CD4-positive, CD25-positive, alpha-beta regulatory T cell (primary cell): ENCODE measurements around the gene CD79A. TPM values are rescaled to one million over a fixed set of nuclear protein-coding genes. Genes with fewer than 3 reads are reported as not detected.

ENCODE experiments used
- ATAC-seq, 2 donors: fragments of 150-1000 bp; cut with Tn5 transposase; one replicate each; pipeline ENCODE4 v1.10.0; 2021; ENCODE audit warnings: low read depth in 2 of 2, moderate number of reproducible peaks in 2 of 2, moderate library complexity in 1 of 2
- DNase-seq, 3 donors: peaks; one replicate each; pipeline versions ENCODE4 v3.0.0 to v3.0.0-alpha.2; 2012 to 2022; ENCODE audit warnings: mixed read lengths in 1 of 3
- H3K27ac ChIP-seq: one replicate; pipeline ENCODE4 v1.7.0; 2013; ENCODE audit warnings: mild to moderate bottlenecking, low read length; ENCODE audit not compliant: insufficient read depth, poor library complexity, severe bottlenecking
- H3K27me3 ChIP-seq: one replicate; pipeline ENCODE4 v1.7.0; 2013; ENCODE audit warnings: low read length; ENCODE audit not compliant: control insufficient read depth, insufficient read depth
- H3K36me3 ChIP-seq: one replicate; pipeline ENCODE4 v1.7.0; 2013; ENCODE audit warnings: mild to moderate bottlenecking, low read length, moderate library complexity; ENCODE audit not compliant: control insufficient read depth, insufficient read depth
- H3K4me1 ChIP-seq: 2 replicates; pipeline ENCODE4 v1.7.0; 2013; ENCODE audit warnings: mild to moderate bottlenecking, low read length; ENCODE audit not compliant: insufficient read depth, control insufficient read depth, poor library complexity, severe bottlenecking
- H3K4me3 ChIP-seq: one replicate; pipeline ENCODE4 v1.7.0; 2013; ENCODE audit warnings: low read depth, mild to moderate bottlenecking, low read length, moderate library complexity
- H3K9me3 ChIP-seq, 2 experiments: 1 replicate in 1 of 2; 2 replicates in 1 of 2; pipeline ENCODE4 v1.7.0; 2013; ENCODE audit warnings: low read length in 2 of 2, mild to moderate bottlenecking in 1 of 2, moderate library complexity in 1 of 2; ENCODE audit not compliant: control insufficient read depth in 2 of 2
- H3K27ac Mint-ChIP-seq, 3 donors: one replicate each; pipeline ENCODE4 v1.8.0; 2020 to 2022; ENCODE audit warnings: mild to moderate bottlenecking in 3 of 3, mixed read lengths in 3 of 3, moderate library complexity in 2 of 3
- H3K27me3 Mint-ChIP-seq: one replicate; pipeline ENCODE4 v1.8.0; 2022; ENCODE audit warnings: mild to moderate bottlenecking, mixed read lengths
- H3K36me3 Mint-ChIP-seq: one replicate; pipeline ENCODE4 v1.8.0; 2020; ENCODE audit warnings: mixed read lengths
- H3K4me1 Mint-ChIP-seq, 4 donors: one replicate each; pipeline ENCODE4 v1.8.0; 2020 to 2022; ENCODE audit warnings: mixed read lengths in 4 of 4, mild to moderate bottlenecking in 1 of 4
- H3K4me3 Mint-ChIP-seq, 4 donors: one replicate each; pipeline ENCODE4 v1.8.0; 2020 to 2022; ENCODE audit warnings: mild to moderate bottlenecking in 4 of 4, mixed read lengths in 4 of 4, moderate library complexity in 3 of 4
- H3K9me3 Mint-ChIP-seq, 7 donors: one replicate each; pipeline ENCODE4 v1.8.0; 2020 to 2022; ENCODE audit warnings: mixed read lengths in 7 of 7, mild to moderate bottlenecking in 3 of 7, moderate library complexity in 2 of 7
- polyA plus RNA-seq, 4 donors: library from polyadenylated mRNA; unstranded; fragments of 300-500 nt; fragmentation: Illumina TruSeq; gene quantifications; one replicate each; pipeline ENCODE4 v1.2.3, GENCODE V29; 2021
- total RNA-seq: library from RNA; stranded (reverse); gene quantifications from one replicate; pipeline ENCODE4 v1.2.3, GENCODE V29; 2022

CD79A gene
- total and polyA plus RNA-seq, 5 donors from 2014 or later, result 4.9 to 17.9 (median 15.9) TPM

DNA sequence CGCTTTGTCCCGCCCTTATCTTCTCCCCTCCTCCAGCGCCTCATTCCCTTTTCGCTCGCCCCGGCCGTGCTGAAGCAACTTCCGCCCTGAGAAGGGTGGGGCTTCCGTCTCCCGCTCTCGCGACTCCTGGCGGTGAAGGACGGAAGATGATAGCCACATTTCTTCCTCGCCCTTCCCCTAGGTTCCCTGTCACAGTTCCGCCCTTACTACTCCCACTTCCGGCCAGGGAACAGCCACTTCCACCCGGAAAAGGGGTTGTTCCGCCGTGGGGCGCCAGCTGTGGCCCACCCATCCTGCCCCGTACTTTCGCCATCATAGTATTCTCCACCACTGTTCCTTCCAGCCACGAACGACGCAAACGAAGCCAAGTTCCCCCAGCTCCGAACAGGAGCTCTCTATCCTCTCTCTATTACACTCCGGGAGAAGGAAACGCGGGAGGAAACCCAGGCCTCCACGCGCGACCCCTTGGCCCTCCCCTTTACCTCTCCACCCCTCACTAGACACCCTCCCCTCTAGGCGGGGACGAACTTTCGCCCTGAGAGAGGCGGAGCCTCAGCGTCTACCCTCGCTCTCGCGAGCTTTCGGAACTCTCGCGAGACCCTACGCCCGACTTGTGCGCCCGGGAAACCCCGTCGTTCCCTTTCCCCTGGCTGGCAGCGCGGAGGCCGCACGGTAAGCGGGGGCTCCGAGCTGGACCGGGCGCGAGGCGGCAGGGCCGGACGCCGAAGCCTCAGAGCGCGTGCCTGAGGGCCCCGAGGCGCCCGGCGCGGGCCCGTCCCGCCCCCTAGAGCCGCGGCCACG, 17.3 kb upstream of the CD79A start, which contains the start of gene RPS19:
Gene RPS19, plus strand, starts transcription at position 638 of the 801 bp plus-strand sequence. CDS start 520 bp downstream, outside the sequence.
- H3K27me3 Mint-ChIP-seq, result no peaks in the 10 kb centered on the region
- Histone ChIP-seq H3K4me1 (peaks cover 49% of the 10 kb centered on the region), H3K9me3 (no peaks in the 10 kb centered on the region), H3K27ac (peak within 1 kb of the TSS; percentile 98), H3K27me3 (no peaks in the 10 kb centered on the region), H3K4me3 (peak within 1 kb of the TSS; percentile 85), H3K36me3 (peaks cover 34% of the 10 kb centered on the region)
- H3K4me1 Mint-ChIP-seq, result peaks cover 0 to 55% (median 30%) of the 10 kb centered on the region in 4 donors
- peaks cover 0 to 1% (median 0%) of the 10 kb centered on the region in 7 donors for H3K9me3 Mint-ChIP-seq
- H3K36me3 Mint-ChIP-seq, result peaks cover 35% of the 10 kb centered on the region
- H3K27ac Mint-ChIP-seq, result peak within 1 kb of the TSS; percentile 83 to 98 (median 95)
- DNase-seq, result peak; percentile 96 to 99 (median 99)
- peak; percentile 82 to 85 for ATAC-seq
- H3K4me3 Mint-ChIP-seq, result peak within 1 kb of the TSS; percentile 85 to 96 (median 92)

DNA sequence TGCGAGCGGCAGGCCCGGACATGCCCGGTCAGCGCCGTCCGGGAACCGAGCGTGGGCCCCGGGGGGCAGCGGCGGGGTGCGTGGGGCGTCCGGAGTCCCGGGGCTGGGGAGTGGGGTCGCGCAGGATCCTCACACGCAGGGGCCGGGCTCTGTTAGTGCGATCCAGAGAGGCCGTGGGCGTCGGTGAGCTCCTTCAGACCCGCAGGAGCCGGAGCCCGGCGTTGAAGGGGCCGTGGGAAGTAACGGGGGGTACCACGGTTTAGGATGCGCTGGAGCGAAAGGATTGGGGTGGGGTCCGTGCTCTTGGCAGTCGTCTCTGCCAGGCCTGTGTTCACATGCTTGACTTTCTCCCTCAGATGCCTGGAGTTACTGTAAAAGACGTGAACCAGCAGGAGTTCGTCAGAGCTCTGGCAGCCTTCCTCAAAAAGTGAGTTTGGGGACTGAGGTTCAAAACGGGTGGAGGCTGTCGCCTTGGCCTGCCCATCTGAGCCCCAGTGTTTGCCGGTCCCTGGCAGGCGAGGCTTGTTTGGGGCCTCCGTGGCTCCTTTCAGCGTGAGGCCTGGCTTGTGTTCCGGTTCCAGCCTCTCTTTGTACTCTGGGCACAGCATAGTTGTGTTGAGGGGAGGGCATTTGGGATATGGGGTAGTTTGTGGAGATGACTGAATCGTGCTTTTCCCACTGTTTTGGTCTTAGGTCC, 16.5 kb upstream of the CD79A start:
- H3K4me1 Mint-ChIP-seq, result peaks cover 0 to 57% (median 30%) of the 10 kb centered on the region in 4 donors
- H3K27ac Mint-ChIP-seq, result peak overlapping the region; percentile 83 to 95 (median 93)
- peak overlapping the region; percentile 85 to 96 (median 92) for H3K4me3 Mint-ChIP-seq
- H3K9me3 Mint-ChIP-seq, result peaks cover 0 to 1% (median 0%) of the 10 kb centered on the region in 7 donors
- peaks cover 49% of the 10 kb centered on the region for H3K4me1 ChIP-seq
- H3K9me3 ChIP-seq, result no peaks in the 10 kb centered on the region
- ATAC-seq, result no peak
- no peaks in the 10 kb centered on the region for H3K27me3 Mint-ChIP-seq
- peak overlapping the region; percentile 81 for H3K4me3 ChIP-seq
- H3K27ac ChIP-seq, result peak overlapping the region; percentile 98
- peaks cover 35% of the 10 kb centered on the region for H3K36me3 Mint-ChIP-seq
- H3K27me3 ChIP-seq, result no peaks in the 10 kb centered on the region
- peaks cover 40% of the 10 kb centered on the region for H3K36me3 ChIP-seq
- peak in 1 of 3 donors; percentile 40 for DNase-seq

DNA sequence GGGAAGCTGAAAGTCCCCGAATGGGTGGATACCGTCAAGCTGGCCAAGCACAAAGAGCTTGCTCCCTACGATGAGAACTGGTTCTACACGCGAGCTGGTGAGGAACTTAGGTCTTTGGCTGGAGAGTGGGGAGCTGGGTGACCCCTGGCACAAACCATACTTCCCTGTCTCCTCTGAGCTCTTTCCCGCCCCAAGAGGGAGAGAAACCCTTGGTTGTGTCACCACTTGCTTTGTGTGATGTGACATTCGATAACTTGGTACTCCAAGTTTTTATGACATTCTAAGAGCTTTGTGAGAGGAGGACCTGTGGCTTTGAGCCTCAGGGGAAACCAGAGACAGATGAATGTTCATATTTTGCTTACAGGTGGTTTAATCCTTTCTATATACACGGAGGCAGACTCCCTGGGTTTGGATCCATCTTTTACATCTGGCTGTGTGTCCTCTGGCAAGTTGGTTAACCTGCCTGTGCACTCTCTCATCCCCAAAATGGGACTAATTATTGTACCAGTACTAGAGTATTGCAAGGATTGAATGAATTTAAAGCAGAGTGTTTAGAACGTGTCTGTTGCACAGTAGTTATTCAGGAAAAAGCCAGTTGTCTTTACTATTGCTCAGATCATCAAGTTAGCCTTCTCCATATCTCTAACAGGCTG, 15.8 kb upstream of the CD79A start:
- peak overlapping the region; percentile 85 to 96 (median 92) for H3K4me3 Mint-ChIP-seq

DNA sequence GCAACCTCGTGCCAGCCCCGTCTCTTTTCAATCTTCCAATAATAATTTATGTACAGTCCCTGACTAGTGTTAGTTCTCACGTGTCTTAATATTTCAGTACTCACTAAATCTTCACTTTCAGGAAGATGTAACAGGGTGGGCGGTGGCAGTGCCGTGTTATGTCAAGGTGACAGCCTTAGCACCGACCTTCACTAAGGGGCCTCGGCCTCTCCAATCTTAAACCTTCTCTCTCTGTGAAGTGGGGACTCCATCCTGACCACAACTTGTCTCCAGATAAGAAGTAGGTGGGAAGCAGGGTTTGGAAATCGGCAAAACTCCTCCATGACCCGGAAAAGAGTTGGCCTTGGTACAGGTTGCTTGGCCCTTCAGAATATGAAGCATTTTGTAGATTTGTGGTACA, 15.2 kb upstream of the CD79A start:
- peaks cover 50% of the 10 kb centered on the region for H3K4me1 ChIP-seq
- H3K27ac ChIP-seq, result peak overlapping the region; percentile 98
- no peaks in the 10 kb centered on the region for H3K9me3 ChIP-seq
- peaks cover 35% of the 10 kb centered on the region for H3K36me3 Mint-ChIP-seq
- H3K27ac Mint-ChIP-seq, result peak overlapping the region in 2 of 3 donors; percentile 48 to 95
- H3K4me3 Mint-ChIP-seq, result peak overlapping the region; percentile 85 to 96 (median 92)
- ATAC-seq (no peak), DNase-seq (no peak)
- H3K27me3 ChIP-seq, result no peaks in the 10 kb centered on the region
- H3K9me3 Mint-ChIP-seq, result peaks cover 0 to 1% (median 0%) of the 10 kb centered on the region in 7 donors
- H3K36me3 ChIP-seq, result peaks cover 40% of the 10 kb centered on the region
- peaks cover 0 to 65% (median 33%) of the 10 kb centered on the region in 4 donors for H3K4me1 Mint-ChIP-seq
- H3K27me3 Mint-ChIP-seq, result no peaks in the 10 kb centered on the region
- H3K4me3 ChIP-seq, result peak overlapping the region; percentile 81

More for the DNA sequence above, 15.8 kb upstream of the CD79A start:
- Histone ChIP-seq H3K9me3 (no peaks in the 10 kb centered on the region), H3K27ac (peak overlapping the region; percentile 98), H3K4me1 (peaks cover 49% of the 10 kb centered on the region), H3K36me3 (peaks cover 40% of the 10 kb centered on the region), H3K27me3 (no peaks in the 10 kb centered on the region), H3K4me3 (peak overlapping the region; percentile 81)
- Mint-ChIP-seq H3K27ac (peak overlapping the region; percentile 83 to 95 (median 93)), H3K4me1 (peaks cover 0 to 61% (median 31%) of the 10 kb centered on the region in 4 donors), H3K27me3 (no peaks in the 10 kb centered on the region), H3K36me3 (peaks cover 35% of the 10 kb centered on the region), H3K9me3 (peaks cover 0 to 1% (median 0%) of the 10 kb centered on the region in 7 donors)
- ATAC-seq (no peak), DNase-seq (no peak)

DNA sequence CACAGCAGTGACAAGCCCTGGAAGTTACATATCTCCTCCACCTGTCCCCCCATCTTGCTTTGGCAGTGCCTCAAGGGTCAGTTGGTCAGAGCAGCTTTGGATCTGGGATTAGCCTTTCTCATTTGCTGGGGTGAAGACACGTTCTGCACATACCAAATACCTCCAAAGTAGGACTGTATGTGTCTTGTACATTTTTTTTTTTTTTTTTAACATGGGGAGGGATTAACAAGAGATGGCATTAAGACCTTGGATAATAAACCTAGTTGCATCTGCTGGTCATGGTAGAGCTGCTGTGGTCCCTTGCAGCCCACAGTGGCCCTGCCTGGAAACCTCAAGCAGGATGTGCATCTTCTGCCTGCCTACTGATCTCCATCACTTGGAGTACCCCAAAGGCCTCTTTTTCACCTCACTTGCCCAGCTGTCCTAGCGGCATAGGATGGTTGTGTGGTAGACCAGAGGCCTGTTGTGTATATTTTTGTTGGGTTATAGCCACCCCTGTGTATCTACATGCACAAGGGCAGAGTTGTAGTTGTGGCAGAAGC, 14.6 kb upstream of the CD79A start:
- Histone ChIP-seq H3K4me1 (peaks cover 52% of the 10 kb centered on the region), H3K9me3 (no peaks in the 10 kb centered on the region), H3K36me3 (peaks cover 42% of the 10 kb centered on the region), H3K27me3 (no peaks in the 10 kb centered on the region), H3K27ac (no peak overlapping the region), H3K4me3 (peak overlapping the region; percentile 81)
- no peak for DNase-seq
- Mint-ChIP-seq H3K27me3 (no peaks in the 10 kb centered on the region), H3K9me3 (peaks cover 0 to 1% (median 0%) of the 10 kb centered on the region in 7 donors), H3K4me1 (peaks cover 0 to 65% (median 34%) of the 10 kb centered on the region in 4 donors), H3K4me3 (peak overlapping the region; percentile 70 to 96 (median 88)), H3K27ac (peak overlapping the region in 1 of 3 donors; percentile 84), H3K36me3 (peaks cover 35% of the 10 kb centered on the region)
- no peak for ATAC-seq

DNA sequence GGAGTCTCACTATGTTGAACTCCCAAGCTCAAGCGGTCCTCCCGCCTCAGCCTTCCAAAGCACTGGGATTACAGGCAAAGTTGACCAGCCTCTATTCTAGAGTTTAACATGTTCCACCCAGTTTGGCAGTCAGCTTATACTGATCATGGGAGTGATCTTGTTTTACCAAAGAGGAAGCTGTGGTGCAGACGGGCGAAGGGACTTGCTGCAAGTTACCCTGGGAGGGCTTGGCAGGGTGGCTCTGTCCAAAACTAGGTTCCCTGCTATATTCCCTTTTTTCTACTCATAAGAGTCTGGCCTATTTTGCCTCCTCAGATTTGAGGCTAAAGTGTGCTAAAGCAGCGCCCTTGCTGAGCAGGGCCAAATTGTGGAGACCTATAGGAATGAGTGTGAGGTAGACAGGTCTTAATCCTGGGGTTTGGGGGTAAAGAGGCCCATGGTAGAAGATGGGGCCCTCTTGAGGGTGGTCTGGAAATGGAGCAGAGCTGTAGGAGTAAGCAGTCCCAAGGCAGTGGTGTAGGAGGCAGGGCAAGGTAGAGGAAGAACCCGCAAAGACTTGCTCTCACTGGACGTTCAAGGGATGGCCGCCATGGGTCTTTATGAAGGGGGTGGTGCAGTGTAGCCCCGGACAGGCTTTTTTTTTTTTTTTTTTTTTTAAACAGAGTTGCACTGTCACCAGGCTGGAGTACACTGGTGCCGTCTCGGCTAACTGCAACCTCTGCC, 13.7 kb upstream of the CD79A start:
- no peak overlapping the region for H3K4me3 ChIP-seq
- Mint-ChIP-seq H3K4me1 (peaks cover 0 to 73% (median 41%) of the 10 kb centered on the region in 4 donors), H3K9me3 (peaks cover 0 to 1% (median 0%) of the 10 kb centered on the region in 7 donors), H3K36me3 (peaks cover 42% of the 10 kb centered on the region), H3K4me3 (peak overlapping the region in 2 of 4 donors; percentile 43 to 90), H3K27ac (peak overlapping the region; percentile 51 to 94 (median 84)), H3K27me3 (no peaks in the 10 kb centered on the region)
- ATAC-seq (no peak), DNase-seq (no peak)
- no peak overlapping the region for H3K27ac ChIP-seq
- no peaks in the 10 kb centered on the region for H3K27me3 ChIP-seq
- peaks cover 50% of the 10 kb centered on the region for H3K36me3 ChIP-seq
- H3K4me1 ChIP-seq, result peaks cover 60% of the 10 kb centered on the region
- H3K9me3 ChIP-seq, result no peaks in the 10 kb centered on the region
